AG09319 (cell line): Measurements from ENCODE around the gene CMBL.

Source experiments
- DNase-seq: peaks from one replicate; pipeline ENCODE4 v3.0.0-alpha.2; 2010; ENCODE audit warnings: low read depth; ENCODE audit errors: extremely low read depth
- CTCF ChIP-seq: IDR thresholded peaks from 2 replicates; pipeline ENCODE4 v1.5.1; 2011; ENCODE audit warnings: low read depth, mild to moderate bottlenecking, inconsistent platforms, low read length, moderate library complexity

The CMBL gene

GRCh38 chr5:10286162-10286861, 21.4 kb downstream of the CMBL start:
- no peak for DNase-seq
- no peak for TF ChIP-seq CTCF

- peak; percentile 20 for DNase-seq
These were observed 22.3 kb downstream of the CMBL start for GRCh38 chr5:10285362-10285761.

- TF ChIP-seq CTCF, result peak; percentile 94
- DNase-seq, result peak; percentile 42
These were observed 23.6 kb downstream of the CMBL start for GRCh38 chr5:10283927-10284635.

GRCh38 chr5:10279925-10280720, 27.6 kb downstream of the CMBL start:
- no peak for TF ChIP-seq CTCF
- DNase-seq, result no peak

- DNase-seq, result no peak
- TF ChIP-seq CTCF, result no peak
These were observed 28.4 kb downstream of the CMBL start for GRCh38 chr5:10279328-10279727.

GRCh38 chr5:10278658-10279279, 28.9 kb downstream of the CMBL start:
- TF ChIP-seq CTCF, result no peak

GRCh38 chr5:10277773-10278630, 29.7 kb downstream of the CMBL start:
- no peak for DNase-seq
- TF ChIP-seq CTCF, result no peak

More at GRCh38 chr5:10278658-10279279, 28.9 kb downstream of the CMBL start:
- DNase-seq, result no peak
